Measurements from ENCODE around the gene MAPK7.

Gene MAPK7

GRCh38 chr17:19415806-19416775 is 37.8 kb downstream of the MAPK7 start:
- no peak for DNase-seq (ENCODE audit: low read depth in 1 of 2, low spot score in 1 of 2)

- DNase-seq (ENCODE audit: low read depth in 1 of 2, low spot score in 1 of 2) = no peak
Measured at GRCh38 chr17:19417611-19418010, 39.3 kb downstream of the MAPK7 start.

DNA sequence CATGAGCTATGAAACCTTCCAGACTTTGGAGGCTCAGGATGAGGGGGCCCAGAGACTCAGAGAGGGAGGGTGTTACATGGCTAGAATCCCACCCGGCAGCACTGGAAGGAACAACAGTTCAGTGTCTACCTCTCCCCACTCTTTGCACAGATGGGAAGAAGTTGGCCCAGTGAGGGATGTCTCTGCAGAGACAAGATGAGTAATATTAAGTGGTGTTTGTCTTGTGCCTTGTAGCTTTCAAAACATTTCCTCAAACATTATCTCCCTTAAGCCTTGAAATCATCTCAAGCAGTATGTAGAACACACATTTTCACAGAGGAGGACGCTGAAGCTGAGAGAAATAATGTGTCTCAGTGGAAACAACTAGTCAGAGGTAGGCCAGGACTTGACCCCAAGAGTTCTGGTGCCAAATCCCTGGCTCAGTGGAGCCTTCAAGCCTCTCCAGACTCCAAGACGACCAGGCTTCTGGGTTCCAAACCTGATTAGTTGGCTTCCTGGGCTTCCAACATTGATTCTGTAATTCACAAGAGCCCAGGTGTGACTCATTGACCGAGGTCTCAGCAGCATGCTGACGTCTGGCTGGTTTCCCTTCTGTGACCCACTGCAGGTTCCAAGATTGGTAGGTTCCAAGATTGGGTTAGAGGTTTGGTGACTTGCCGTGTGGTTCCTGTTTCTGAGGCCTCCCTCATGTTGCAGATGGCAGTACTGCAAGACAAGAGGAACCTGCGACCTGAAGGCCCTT is 40.1 kb downstream of the MAPK7 start:
- DNase-seq (ENCODE audit: low read depth in 1 of 2, low spot score in 1 of 2) = no peak

DNA sequence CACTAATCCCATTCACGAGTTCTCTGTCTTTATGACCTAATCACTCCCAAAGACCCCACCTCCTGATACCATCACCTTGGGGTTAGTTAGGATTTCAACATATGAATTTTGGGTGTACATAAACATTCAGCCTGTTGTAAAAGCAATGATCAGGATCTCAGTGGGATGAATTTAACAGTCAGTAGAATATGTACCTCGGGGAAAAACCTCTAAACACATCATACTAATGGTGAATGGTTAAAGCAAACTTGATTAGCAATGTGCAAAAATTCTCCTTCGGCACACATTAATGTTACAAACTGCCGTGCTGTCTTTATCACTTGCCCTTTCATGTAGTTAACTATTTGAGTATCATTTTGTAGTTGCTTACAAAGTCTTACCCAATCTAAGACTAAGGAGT is 42.9 kb downstream of the MAPK7 start:
- DNase-seq (ENCODE audit: low read depth in 1 of 2, low spot score in 1 of 2) = no peak

DNA sequence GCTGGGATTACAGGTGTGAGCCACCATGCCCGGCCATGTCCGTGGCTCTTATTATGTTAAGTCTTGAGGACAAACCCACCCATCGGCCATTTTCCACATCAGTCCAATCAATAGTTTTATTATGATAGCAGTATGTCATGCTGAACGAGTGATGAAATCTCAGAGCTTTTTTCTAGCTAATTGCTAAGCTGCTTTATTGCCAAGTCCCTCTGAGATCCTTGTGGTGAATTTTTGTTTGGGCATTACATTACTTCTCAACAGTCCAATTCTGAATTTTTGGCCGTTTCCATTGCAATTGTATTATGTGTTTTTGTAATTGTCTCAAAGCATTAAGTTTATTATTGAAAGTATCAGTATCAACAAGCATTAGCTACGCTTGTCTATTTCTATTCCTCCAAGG is 43.6 kb downstream of the MAPK7 start:
- no peak for DNase-seq (ENCODE audit: low read depth in 1 of 2, low spot score in 1 of 2)

- no peak for DNase-seq (ENCODE audit: low read depth in 1 of 2, low spot score in 1 of 2)
Measured at GRCh38 chr17:19424934-19425868, 46.9 kb downstream of the MAPK7 start.

DNA sequence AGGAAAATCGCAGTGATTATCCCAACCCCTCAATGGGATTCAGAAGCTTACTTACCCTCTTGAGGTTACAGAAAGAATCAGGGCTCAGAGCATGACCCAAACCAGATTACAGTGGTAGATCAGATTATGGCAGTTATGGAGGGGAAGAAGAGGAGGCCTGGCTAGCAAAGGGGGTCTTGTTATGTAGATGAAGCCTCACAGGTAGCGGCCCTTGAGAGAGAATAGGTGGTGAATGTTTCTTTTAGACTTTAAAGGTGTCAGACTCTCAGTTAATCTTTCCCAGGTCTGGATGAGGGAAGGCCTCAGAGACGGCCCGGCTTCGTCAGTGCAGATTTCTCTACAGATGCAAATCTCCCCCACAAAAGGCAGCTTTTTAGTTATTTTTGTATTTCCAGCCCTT is 48.3 kb downstream of the MAPK7 start:
- DNase-seq (ENCODE audit: low read depth in 1 of 2, low spot score in 1 of 2) = no peak

DNA sequence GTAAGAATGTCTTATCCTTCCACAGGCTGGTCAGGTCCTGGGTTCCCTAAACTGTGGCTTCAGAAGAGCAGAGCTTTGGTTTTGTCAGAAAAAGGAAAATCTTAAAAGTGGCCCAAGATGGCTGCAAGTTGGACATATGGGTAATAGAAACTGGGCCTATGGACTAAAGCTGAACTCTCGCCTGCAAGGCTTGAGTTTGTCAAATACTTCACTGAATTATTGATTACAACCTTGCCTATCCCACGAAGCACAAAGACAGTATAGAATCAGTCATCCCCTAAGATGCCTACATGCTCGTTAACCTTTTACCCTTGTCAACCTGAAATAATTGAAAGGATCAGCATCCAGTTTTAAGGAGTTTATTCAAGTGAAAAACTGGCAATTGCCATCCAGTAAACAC is 53.4 kb downstream of the MAPK7 start:
- no peak for DNase-seq (ENCODE audit: low read depth in 1 of 2, low spot score in 1 of 2)
